GM12872 (cell line): Measurements from ENCODE around the gene DMC1.

Experiments
- CTCF ChIP-seq: IDR thresholded peaks from 3 replicates; pipeline ENCODE4 v1.5.1; 2011; ENCODE audit warnings: low read depth, mild to moderate bottlenecking, low read length, moderate library complexity; ENCODE audit not compliant: insufficient read depth

Gene DMC1

GRCh38 chr22:38490915-38491314, 79.1 kb downstream of the DMC1 start:
- no peak for TF ChIP-seq CTCF

- TF ChIP-seq CTCF, result no peak
These were observed 79.5 kb downstream of the DMC1 start for GRCh38 chr22:38490475-38490874.

GRCh38 chr22:38489561-38490145, 80.3 kb downstream of the DMC1 start:
- no peak for TF ChIP-seq CTCF

GRCh38 chr22:38489142-38489541, 80.8 kb downstream of the DMC1 start:
- TF ChIP-seq CTCF, result no peak

- no peak for TF ChIP-seq CTCF
These were observed 82.0 kb downstream of the DMC1 start for GRCh38 chr22:38487946-38488345.

GRCh38 chr22:38485783-38486182, 84.2 kb downstream of the DMC1 start:
- TF ChIP-seq CTCF, result no peak

GRCh38 chr22:38484244-38484643, 85.7 kb downstream of the DMC1 start:
- no peak for TF ChIP-seq CTCF
